Stimulated activated CD8-positive, alpha-beta memory T cell treated with anti-CD3 and anti-CD28 coated beads, Interleukin-15, amount 100 ng/mL, for 48 hours (primary cell): ENCODE results near the gene ATF5.
A peak's percentile ranks its signal among the peaks of the same experiment; 100 is the strongest.

ENCODE experiments used
- DNase-seq, 2 donors: peaks; one replicate each; pipeline ENCODE4 v3.0.0-alpha.2; 2020; ENCODE audit warnings: low read depth in 2 of 2

ATF5 gene, protein sequence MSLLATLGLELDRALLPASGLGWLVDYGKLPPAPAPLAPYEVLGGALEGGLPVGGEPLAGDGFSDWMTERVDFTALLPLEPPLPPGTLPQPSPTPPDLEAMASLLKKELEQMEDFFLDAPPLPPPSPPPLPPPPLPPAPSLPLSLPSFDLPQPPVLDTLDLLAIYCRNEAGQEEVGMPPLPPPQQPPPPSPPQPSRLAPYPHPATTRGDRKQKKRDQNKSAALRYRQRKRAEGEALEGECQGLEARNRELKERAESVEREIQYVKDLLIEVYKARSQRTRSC

DNA sequence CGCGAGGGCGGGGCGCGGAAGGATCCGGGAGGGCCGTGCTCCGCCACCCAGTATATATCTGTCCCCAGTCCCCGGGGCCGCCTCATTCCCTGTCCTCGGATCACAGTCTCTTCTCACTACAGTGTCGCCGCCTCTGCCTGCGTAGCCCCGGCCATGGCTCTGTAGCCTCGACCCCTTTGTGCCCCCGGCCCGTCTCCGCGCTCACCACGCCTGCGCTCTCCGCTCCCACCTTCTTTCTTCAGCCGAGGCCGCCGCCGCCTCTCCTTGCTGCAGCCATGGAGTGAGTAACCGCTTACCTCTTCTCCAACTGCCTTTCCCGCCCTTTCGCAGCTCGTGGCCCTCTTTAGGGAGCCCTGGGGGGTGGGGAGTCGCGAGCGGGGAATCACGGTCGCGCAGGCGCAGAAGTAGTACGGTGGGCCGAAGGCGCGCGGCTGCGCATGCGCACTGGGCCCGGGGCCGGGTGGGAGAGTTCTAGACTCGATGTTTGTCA, at the start of gene ATF5, which contains the start of gene NUP62:
Gene ATF5 (plus strand): TSS at position 85 of the 490 bp plus-strand sequence. CDS start 1,646 bp downstream, outside the sequence.
Gene NUP62 (minus strand): TSS at position 384 of the 490 bp plus-strand sequence. CDS start 19,697 bp downstream, outside the sequence.
- peak; percentile 87 to 89 for DNase-seq

DNA sequence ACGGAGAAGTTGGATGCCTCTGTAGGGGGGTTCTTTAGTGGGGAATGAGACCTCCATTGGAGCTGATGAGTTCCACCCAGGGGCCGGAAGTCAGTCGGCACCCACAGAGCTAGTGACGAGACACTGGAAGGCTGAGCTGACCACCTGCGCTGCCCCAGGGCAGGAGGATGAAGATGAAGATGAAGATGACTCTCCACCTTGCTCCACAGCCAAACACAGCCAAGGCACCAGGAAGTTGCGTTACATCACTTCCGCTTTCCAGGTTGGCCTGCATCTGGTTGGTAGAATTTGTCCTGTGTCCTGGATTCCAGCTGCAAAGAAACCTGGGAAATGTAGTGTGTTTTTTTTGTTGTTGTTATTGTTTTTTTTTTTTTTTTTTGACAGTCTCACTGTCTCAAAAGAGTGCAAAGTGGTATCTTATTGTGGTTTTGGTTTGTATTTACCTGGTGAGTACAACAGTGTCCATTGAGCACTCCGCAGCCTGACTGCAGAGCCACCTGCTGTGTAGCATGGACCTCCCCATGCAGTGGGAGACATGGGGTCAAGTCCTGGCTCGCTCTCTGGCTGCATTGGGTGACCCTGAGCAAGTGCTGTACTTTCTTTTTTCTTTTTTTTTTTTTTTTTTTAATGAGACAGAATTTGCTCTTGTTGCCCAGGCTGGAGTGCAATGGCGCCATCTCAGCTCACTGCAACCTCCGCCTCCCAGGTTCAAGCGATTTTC, 49.6 kb upstream of the ATF5 start:
- no peak for DNase-seq

DNA sequence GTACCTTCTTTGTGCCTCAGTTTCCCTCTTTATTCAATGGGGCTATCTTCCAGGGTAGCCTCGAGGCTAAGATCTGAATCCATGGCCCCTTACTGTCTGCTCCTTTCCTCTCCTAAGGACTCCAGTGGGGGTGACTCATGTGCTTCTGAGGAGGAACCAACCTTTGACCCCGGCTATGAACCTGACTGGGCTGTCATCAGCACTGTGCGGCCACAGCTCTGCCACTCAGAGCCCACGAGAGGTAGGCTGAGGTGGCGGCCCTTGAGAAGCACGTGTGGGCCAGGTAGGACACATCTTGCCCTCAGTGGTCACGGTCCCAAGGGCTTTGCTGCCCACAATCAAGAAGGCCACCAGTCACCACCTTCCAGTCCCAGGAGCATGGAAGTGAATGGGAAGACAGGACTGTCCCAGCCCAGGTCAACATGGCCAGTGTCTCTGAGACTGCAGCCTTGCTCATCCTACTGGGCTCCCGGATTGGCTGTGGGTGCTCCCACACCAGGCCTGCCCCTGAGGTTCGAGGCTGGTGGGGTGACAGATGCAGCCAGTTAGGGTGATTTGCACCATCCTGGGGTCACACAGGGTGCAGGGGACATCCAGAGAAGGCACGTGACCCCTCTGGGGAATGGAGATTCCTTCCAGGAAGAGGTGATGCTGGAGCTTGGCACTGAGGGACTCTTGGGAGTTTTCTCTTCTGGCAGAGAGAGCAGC, 48.7 kb upstream of the ATF5 start:
- no peak for DNase-seq

DNA sequence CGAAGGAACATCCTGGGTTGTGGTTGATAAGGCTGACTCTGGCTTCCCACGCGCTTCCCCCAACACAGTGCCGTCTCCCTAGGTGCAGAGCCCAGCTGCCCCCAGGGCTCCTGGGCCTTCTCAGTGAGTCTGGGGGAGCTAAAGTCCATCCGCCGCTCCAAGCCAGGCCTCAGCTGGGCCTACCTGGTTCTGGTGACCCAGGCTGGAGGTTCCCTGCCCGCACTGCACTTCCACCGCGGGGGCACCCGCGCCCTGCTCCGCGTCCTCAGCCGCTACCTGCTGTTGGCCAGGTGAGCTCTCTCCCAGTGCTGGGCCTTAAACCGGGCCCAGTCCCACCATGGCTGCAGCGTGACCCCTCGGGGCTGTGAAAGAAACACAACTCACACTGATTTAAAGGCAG, 47.8 kb upstream of the ATF5 start:
- no peak for DNase-seq

DNA sequence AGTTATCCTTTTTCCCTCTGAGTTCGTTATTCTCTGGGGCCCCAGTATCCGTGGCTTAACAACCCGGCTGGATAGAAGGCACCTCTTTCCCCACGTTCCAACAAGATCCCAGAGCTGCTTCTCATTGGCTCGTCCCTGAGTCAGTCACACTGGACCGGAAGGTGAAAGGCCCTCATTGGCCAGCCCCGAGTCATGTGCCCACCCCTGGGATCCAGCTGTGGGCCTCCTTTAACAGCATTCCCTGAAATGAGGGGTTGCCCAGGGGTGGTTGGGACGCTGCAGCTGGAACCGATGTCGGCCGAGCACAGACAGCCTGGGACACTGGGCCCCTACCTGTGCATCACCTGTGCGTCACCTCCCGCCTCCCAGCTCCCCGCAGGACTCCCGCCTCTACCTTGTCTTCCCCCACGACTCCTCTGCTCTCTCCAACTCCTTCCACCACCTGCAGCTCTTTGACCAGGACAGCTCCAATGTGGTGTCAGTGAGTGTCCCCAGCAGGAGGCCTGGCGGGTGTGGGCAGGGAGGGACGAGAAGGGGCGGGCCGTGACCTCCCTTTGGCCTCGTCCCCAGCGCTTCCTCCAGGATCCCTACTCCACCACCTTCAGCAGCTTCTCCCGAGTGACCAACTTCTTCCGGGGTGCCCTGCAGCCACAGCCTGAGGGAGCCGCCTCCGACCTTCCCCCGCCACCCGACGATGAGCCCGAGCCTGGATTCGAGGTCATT, 47.2 kb upstream of the ATF5 start:
- DNase-seq, result no peak

DNA sequence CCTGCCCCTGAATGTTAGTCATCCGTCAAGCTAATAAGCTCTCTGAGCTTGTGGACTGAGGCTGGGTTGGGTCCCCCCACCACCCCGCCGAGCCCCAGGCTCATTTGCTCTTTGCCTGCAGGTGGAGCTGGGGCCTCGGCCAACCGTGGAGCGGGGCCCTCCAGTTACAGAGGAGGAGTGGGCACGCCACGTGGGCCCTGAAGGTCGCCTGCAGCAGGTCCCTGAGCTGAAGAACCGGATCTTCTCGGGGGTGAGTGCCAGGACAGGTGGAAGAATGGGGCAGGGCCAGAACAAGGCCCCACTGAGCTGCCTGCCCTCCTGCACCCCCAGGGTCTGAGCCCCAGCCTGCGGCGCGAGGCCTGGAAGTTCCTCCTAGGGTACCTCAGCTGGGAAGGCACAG, 46.4 kb upstream of the ATF5 start:
- DNase-seq, result no peak

DNA sequence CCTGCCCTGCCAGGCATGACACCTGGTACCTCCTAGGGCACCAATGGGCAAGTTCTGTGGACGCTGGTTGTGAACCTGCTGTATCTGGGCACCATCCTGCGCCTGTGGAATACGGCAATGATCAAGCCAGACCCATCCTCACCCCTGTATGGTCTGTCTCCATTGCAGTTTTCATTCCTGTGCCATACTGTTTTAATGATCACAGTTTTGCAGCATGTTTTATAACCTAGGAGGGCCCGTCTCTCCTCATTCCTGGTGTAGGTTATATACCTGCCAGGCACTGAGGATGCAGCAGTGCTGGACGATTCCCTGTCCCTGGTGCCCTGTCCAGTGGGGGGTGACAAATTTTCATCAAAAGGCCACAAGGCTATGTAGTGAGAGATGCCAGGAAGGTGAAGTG, 45.9 kb upstream of the ATF5 start:
- DNase-seq, result no peak

DNA sequence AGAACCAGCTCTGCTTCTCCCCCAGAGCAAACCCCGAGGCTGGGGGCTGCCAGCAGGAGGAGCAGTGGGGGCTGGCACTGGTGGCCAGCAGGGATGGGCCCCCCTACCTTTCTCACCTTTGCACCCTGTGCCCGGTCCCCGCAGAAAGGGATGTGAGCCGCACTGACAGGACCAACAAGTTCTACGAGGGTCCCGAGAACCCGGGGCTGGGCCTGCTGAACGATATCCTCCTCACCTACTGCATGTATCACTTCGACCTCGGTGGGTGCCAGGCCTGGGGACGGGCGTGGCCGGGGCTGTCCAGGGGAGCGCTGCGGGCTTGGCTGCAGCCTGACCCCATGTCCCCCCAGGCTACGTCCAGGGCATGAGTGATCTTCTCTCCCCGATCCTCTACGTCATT, 44.9 kb upstream of the ATF5 start:
- DNase-seq, result no peak

DNA sequence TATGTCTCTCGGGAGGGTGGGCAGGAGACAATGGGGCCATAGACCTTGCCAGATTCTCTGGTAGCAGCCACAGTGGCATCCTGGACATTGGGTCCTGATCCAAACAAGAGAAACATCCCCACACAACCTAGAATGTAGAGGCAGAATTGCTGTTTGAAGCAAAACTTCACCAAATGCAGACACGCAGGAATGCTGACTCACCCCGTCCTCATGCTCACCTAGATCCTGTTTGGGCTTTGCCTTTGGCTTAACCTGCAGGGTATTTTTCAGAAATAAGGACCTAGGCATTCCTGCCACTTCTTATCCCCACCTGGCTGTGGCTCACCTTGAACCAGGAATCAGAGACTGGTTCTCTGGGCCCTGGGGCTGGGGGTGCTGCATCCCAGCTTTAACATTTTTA, 44.2 kb upstream of the ATF5 start:
- no peak for DNase-seq

DNA sequence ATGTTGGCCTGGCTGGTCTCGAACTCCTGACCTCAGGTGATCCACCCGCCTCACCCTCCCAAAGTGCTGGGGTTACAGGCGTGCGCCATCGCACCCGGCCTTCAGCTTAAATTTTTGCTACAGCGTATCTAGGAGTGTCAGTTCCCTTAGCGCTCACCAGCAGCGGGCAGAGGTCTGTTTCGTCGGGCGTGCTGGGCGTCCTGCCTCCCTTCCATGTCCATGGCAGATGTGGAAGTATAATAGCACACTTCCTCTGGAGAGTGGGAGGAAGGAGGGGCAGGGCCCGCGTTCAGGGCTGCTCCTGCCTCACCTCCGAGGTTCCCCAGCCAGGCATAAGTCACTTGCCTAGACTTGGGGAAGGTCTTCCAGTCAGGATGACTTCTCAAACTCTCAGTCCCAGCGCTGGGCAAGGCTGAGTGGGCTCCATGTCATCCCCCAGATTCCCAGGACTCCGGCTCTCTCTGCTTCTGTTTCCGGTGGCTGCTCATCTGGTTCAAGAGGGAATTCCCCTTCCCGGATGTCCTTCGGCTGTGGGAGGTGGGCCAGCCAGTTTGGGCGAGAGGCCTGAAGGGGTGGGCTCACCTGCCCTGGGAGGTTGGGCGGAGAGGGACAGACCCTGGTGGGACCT, 41.9 kb upstream of the ATF5 start:
- no peak for DNase-seq

DNA sequence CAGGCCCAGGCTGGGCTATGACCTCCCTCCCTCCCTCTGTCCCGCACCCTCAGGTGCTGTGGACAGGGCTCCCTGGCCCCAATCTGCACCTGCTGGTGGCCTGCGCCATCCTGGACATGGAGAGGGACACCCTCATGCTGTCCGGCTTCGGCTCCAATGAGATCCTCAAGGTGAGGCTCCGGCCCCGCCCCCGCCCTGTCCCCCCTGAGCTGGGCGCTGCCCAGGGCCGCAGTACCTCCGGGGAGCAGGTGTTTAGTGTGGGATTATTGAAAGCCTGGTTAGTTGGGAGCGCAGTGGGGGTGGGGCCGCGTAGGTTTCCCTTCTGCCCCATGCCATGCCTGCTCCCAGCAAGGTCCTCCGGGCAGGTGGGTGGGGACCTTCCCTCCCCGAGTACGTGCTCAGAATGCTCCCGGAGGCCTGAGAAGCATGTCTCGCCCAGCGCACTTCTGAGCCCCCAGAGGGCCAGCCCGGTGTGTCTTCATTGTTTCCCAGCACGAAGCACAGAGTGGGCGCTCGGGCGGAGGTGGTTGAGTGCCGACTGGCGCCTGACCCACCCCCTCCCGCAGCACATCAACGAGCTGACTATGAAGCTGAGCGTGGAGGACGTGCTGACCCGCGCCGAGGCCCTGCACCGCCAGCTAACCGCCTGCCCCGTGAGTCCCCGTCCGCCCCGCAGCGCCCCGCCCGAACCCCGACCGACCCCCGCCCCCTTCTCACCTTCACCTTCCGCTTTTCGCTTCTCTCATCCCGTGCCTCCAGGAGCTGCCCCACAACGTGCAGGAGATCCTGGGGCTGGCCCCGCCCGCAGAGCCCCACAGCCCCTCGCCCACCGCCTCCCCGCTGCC, 41.1 kb upstream of the ATF5 start:
- DNase-seq, result no peak

DNA sequence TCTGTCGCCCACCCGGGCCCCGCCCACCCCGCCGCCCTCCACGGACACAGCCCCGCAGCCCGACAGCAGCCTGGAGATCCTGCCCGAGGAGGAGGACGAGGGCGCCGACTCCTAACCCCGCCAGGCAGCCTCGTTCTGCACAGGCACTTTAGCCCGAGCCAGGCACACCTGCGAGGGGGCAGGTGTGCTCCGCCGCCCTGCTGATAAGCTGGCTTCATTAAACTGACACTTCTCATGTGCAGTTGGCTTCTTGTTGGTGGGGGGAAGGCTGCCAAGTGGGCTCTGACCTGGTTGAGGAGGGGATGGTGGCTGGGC, 40.5 kb upstream of the ATF5 start:
- DNase-seq, result no peak

DNA sequence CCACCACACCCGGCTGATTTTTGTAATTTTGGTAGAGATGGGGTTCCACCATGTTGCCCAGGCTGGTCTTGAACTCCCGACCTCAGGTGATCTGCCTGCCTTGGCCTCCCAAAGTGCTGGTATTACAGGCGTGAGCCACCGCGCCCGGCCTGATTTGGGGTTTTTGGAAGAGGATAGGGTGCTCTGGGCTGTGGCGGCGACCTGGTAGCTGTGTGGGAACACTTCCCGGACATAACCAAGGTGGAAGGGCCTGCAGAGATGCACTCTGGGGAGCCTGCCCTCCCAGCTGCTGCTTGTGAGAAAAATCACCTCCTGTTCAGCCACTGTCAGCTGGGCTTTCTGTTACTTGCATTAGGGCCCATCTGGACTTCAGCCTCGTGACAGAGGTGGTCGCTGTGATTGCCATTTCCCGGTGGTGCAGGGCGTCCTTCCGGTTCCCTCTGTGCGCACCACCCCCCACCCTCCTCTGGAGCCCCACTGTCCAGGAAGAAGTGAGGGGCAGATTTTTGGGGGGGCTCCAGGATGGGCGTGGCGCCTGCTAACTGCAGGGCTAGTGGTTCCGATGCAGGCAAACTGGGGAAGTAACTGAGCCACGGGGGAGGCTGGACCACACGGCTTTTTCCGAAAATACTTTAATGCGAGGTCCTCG, 39.8 kb upstream of the ATF5 start:
- DNase-seq, result no peak

DNA sequence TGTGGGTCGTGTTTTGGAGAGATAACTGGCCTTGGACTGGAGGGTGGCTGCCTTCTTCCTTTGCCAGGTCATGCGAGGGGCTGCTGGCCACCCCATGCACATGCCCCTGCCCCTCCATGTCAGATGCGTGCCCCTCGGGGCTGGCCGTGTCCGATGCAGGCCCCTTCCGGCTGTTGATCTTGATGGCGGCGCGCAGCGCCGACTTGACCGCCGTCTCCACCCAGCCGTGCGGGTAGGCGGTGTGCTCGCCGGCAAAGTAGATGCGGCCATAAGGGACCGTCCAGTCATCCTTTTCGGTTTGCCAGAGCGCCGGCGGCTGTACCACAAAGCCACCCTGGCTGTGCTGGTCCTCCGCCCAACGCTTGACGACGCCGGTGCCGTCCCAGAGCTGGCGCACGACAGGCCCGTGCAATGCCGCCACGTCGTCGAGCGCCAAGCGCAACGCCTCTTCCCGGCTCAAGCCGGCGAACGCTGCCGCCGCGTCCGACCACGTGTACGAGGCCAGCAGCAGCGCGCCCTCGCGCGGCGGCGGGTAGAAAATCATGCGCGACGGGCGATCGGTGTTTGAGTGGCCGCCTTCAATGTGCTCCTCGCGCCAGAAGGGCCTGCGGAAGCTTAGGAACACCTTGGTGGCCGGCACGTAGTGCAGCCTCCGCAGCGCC, 39.2 kb upstream of the ATF5 start:
- peak; percentile 65 to 70 for DNase-seq

DNA sequence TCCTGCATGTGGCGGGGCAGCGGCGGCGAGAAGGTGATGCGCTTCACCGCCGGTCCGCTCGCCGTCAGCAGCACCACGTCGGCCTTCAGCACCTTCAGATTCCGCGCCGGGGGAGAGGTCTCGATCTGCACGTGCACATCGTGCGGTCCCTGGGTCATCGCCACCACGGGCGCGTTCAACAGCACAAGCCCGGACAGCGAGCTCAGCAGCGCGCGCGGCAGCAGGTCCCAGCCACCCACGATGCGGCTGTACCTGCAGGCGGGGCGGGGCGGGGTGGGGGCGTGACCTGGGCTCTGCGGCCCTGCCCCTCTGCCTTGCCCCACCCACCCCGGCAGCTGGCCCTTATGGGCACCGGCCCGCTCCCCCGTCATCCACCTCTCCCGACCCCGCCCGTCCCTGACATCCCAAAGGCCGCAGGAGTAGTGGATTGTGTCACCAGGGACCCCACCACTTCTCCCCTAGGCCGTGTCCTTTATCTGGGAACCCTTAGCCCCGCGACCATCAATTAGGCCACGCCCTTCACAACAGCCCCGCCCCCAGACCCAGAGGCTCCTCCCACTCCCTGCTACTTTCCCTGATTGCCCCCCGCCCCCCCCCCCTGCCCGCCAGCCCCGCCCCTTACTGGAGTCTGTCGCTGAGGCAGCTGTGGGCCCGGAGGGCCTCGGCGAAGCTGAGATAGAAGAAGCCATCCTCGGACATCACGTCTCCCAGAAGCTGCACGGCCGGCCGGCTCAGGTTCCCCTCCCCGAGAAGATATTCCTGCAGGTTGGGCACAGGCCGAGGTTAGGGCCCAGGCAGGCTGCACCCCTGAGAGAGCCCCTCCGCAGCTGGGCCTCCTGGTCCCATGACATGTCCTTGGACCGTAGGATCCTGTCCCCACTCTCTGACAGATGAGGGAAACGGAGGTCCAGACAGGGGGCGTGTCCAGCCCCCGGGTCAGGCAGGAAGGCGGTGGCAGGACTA, 38.4 kb upstream of the ATF5 start:
- DNase-seq, result peak; percentile 49 to 58

DNA sequence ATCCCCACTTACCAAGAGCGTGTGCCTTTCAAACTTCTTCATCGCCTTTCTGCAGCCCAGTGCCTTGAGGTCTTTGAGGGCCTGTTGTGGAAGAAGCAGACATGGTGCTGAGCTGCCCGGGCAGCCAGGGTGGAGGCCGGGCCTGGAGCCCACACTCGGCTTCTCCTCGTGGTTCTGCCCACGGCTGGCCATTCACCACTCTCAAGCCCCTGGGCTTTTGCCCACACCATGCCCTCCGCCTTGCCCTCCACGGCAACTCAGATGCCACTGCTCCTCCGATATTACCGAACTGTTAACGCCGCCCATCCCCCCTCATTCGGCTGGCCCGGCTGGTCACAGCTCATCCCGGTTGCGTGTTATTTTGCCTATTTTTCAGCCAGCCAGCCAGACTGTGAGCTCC, 37.6 kb upstream of the ATF5 start:
- DNase-seq, result no peak

DNA sequence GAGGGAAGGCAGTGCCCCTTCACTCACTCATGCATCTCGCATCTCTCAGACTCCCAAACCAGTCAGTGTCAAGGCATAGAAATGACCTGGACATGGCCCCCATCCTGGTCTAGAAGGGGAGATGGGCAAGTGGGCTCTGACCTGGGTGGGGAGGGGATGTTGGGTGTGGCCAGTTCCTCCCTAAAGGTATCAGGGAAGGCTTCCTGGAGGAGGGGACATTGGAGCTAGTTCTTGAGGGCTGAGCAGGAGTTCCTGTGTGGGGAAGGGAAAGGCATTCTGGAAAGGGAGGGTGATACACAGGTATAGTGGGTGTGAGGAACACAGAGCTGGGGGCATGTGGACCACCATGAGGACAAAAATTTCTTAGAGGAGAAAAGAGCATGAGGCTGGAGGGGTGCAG, 36.3 kb upstream of the ATF5 start:
- DNase-seq, result no peak

DNA sequence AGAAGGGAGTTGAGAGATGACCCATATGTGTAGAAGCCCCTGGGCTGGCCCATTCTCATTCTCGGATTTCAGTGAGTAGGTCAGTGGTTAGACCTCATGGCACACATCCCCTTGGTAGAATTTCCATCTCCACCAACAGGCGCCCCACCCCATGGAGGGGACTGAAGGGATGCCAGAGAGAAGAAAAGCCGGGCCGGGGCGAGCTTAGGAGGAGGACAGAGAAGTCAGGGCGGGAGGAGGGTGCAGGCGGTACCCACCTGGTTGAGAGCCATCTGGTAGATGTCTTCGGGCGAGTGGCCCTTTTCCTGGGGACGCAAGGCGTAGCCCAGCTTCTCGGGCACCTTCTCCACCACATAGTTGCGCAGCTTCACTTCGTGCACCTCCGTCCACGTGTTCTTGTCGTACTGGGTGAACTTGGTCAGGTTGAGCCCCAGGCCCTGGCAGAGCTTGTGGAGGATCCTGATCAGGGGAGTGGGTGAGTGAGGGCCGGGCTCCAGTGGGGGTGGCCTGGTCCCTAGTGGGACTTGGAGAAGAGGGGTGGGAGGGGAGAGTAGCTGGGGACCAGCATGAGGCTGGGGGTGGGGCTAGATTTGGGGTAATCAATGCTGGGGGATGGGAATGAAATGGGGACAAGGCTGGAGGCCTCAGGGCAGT, 34.9 kb upstream of the ATF5 start:
- no peak for DNase-seq
